Measurements from ENCODE around the gene MED22.

Gene MED22

GRCh38 chr9:133355881-133356357, 8.0 kb upstream of the MED22 start:
- DNase-seq (ENCODE audit: low read depth) = no peak

DNA sequence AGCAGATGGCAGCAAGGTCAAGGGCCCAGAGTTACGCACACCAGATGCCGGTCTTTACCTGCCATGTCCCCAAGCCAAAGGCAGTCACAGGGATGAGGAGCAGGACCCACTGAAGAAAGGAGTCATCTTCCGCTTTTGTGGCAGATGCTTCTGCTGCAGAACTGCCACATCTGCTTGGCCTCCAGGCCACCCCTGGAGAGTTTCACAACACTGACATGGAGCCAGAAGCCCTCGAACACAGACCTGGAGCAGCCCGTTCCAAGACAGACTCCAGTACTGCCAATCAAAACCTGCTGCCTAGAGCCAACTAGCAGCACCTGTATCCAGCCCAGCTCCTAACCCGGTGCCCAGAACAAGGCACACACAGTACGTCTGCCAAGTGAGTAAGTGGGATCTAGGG, 6.8 kb upstream of the MED22 start:
- DNase-seq (ENCODE audit: low read depth) = no peak

DNA sequence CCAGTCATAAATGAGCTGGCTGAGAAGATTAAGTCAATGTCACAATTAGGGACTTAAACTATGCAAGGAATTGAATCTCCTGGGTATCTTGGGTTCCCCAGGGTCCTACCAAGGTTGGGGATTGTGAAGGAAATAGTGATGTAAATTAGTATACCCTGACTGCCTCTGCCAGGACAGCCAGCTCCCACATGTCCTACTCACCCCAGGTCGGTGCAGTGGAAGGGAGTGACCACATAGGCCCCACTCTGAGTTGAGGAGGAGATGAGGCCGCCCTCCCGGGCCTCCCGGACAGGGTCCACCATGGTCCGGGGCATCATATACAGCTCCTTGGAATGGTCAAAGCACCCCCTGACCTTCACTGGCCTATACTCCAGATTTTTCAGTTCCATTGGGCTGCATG, 5.6 kb upstream of the MED22 start:
- DNase-seq (ENCODE audit: low read depth) = no peak

- DNase-seq (ENCODE audit: low read depth) = no peak
Measured at GRCh38 chr9:133352635-133353340, 4.9 kb upstream of the MED22 start.

- DNase-seq (ENCODE audit: low read depth) = no peak
Measured at GRCh38 chr9:133351908-133352634, 4.1 kb upstream of the MED22 start.

GRCh38 chr9:133351526-133351907, 3.6 kb upstream of the MED22 start:
- no peak for DNase-seq (ENCODE audit: low read depth)

GRCh38 chr9:133349965-133350616, 2.2 kb upstream of the MED22 start:
- DNase-seq (ENCODE audit: low read depth) = no peak

DNA sequence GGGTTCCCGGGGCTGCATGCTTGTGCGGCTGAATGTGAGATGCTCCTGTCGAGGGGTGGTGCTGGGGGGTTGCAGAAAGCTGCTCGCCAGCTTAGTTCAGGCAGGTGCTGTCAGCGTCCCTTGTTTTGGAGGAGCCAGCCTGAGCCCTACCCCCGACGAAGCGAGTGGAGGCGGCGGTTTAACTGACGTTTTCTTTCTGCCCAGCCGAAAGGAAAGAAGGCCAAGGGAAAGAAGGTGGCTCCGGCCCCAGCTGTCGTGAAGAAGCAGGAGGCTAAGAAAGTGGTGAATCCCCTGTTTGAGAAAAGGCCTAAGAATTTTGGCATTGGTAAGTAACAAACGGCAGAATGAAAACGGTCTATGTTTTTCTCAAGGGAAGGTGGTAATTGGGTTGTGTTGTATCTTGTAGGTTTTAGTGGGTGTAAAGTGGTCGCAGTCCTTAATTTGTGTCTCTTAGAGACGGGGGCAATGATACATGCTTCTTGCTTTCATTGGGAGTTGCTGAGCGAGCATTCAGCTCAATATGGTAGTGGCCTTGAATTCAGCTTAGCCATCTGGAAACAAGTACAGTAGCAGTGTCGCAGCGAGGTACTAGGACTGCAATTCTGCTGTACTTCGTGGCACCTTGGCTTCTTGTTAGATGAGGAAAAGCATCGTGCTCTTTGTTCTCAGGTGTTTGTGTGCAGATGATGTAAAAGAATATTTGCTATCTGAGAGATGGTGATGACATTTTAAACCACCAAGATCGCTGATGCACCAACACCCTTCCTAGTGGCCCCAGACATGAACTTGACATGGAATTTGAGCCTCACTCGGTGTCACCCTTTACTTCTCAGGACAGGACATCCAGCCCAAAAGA, 1.0 kb upstream of the MED22 start:
- no peak for DNase-seq (ENCODE audit: low read depth)

- DNase-seq (ENCODE audit: low read depth) = no peak
Measured at GRCh38 chr9:133347515-133347984, 381 bp downstream of the MED22 start.

DNA sequence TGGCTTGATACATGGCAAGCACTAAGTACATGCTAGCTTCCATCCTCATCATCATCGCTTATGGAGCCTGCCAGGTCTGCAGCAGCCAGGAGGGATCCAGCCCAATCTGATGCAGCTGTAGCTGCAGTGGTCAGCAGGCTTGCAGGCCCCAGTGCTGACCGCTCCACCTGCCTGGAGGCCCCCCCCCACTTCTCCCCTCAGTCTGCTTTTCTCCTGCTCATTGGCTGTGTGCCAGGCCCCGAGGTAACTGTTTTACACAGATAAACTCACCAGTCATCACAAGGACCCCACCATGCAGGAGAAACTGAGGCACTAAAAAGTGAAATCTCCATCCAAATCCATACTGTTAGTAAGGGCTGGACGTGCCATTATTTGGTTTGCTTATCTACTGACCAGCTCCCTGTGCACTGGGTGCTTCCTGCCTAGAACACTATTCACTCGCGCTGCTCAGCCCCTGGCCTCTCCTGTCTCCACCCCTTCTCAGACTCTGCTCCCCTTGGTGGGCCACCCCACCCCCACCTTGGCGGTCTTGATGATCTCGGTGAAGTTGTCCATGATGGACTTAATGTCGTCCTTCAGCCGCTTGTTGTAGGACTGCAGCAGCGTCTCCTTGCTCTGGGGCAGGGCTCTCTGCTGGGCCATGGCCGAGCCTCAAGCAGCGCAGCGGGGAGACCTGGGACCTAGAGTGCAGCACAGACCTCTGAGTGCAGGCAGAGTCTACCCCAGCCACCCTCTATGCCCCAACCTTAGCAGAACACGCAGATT, 1.7 kb downstream of the MED22 start:
- no peak for DNase-seq (ENCODE audit: low read depth)

- DNase-seq (ENCODE audit: low read depth) = no peak
Measured at GRCh38 chr9:133345596-133345995, 2.3 kb downstream of the MED22 start.

DNA sequence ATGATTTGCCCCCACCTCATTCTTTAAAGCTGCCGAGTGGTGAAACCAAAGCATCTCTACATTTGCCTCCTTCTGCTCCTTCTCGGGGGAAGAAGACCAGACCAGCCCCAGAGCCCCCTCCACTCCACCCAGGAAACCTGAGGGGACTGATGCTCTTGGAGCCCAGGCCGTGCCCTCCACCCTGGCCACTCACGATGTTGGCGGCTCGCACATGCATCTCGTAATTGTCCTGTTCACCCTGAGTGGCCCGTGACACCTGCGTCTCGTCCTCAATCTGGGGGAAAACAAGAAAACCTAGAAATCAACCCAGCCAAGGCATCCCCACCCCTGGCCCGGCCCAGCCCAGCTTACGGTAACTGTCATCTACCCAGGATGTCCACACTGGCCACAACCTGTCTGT, 3.0 kb downstream of the MED22 start:
- no peak for DNase-seq (ENCODE audit: low read depth)

DNA sequence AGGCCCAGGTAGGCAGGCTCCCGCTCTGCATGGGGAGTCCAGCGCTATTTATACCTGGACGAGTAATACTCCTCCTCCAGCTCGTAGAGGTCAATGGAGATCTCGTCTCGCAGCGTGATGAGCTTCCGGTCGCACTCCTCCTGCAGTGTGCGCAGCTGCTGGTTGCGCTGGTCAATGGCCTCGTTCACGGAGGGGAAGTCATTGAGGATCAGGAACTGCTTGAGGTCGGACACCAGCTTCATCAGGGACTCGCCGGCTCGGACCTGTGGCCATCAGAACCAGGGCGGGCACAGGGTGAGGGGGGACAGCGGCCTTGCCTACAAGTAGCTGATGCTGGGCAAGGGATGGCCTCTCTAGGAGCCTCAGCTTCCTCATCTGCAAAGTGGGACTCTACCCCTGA, 3.9 kb downstream of the MED22 start:
- DNase-seq (ENCODE audit: low read depth) = no peak

DNA sequence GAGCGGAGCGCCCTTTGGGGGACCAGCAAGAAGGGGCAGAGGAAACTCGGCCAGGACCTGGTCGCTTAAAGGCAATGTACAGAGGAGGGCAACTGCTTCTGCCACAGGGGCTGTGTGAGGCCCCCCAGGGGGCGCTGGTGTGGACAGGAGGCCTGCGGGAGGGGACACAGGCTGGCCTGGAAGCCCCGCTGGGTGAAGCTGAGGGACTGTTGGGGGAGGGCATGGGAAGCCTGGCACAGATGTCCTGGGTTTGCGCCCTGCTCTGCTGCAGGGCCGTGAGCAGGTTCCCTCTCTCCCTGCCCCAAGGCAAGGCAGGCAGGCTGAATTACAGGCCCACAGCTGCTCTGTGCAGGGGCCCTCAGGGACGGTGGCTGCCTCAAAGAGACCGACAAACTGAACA, 5.4 kb downstream of the MED22 start:
- no peak for DNase-seq (ENCODE audit: low read depth)

DNA sequence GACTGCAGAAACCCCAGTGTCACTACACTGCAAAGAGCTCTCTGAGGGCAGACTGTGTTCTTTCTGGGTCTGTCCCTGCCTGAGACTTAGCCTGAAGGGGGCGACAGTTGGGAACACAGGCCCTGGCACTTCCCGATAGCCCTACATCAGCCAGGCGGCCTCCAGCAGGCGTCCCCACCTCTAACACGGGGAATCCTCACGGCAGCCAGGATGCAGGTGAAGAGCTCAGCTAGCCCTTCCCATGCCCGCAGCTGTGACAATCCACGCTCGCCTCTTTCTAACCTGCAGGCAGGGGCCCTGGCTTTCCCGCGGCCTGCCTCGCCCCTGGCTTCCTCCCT, 5.9 kb downstream of the MED22 start:
- DNase-seq (ENCODE audit: low read depth) = no peak

GRCh38 chr9:133341369-133342068, 6.4 kb downstream of the MED22 start:
- no peak for DNase-seq (ENCODE audit: low read depth)

GRCh38 chr9:133340916-133341315, 7.0 kb downstream of the MED22 start:
- no peak for DNase-seq (ENCODE audit: low read depth)

DNA sequence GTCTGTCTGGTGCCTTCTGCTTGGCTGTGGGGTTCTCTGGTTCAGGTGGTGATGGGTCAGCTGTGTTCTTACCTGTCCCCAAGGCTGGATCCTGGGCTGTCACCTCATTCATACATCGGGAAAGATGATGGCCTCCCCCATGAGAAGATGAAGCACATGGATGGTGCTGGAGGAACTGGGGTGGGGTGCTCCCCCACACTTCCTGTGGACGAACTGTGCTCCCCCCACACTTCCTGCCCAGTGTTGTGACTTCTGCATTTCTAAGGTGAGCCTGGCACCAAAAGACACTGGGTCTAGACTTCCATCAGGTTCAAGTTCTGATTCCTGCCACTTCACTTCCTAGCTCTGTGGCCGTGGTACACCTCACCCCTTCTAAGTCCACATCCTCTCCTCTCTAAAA, 7.7 kb downstream of the MED22 start:
- no peak for DNase-seq (ENCODE audit: low read depth)

GRCh38 chr9:133339641-133340040, 8.3 kb downstream of the MED22 start:
- DNase-seq (ENCODE audit: low read depth) = no peak

- DNase-seq (ENCODE audit: low read depth) = peak; percentile 78
Measured at GRCh38 chr9:133335924-133336811, 11.8 kb downstream of the MED22 start, which contains the start of gene SURF6. Gene SURF6 (minus strand): TSS chr9:133336188. CDS start chr9:133336132, 56 bp downstream.

All from stimulated activated CD8-positive, alpha-beta memory T cell treated with anti-CD3 and anti-CD28 coated beads, Interleukin-15, amount 100 ng/mL, for 1 hour (primary cell).